ENCODE results near the gene POLD2.
A peak's percentile ranks its signal among the peaks of the same experiment; 100 is the strongest.

POLD2 gene

GRCh38 chr7:44103566-44103922 lies 19.8 kb downstream of the POLD2 start:
- no peak for DNase-seq (ENCODE audit: insufficient read length, low spot score)
- FAIRE-seq: no peak

GRCh38 chr7:44102846-44103565 lies 20.3 kb downstream of the POLD2 start:
- no peak for DNase-seq (ENCODE audit: insufficient read length, low spot score)
- no peak for FAIRE-seq

DNA sequence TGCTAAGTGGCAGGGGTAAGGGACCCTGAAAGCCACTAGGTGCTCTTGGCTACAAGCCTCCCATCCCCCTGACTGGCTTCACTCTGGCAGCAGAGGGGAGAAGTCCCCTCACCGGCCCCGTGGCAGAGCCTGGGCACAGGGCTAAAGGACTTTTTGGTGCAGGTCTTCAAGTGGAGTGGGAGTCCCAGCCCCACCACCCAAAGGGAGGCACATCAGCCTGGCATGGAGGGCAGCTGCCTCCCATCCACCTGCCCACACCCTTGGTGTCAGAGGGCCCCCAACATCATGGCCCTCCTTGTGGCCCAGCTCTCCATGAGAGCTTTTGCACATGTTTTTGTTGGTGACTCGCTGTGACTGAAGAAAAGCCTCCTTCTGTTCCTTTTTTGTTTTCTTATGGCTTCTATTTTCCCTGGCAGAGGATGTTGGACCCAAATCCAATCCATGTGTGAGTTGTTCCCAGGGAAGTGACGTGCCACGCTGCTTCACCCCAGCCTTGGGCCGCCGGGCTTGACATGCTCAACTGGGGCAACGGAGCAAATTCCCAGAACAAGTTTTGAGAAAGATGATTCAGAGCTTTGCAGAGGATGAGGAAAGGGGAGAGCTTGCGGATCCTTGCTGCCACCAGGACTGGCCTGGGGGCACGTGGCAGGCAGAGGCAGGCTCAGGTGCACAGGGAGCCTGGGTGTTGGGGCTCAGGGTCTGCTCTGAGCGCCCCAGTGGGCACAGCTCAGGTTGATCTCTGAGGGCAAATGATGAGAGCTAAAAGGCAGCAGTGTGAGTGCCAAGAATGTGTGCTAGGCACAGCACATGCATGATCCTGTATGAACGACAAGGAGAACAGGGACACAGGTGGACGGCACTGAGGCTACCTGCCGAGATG lies 21.1 kb downstream of the POLD2 start:
- DNase-seq (ENCODE audit: insufficient read length, low spot score) (no peak), FAIRE-seq (no peak)

DNA sequence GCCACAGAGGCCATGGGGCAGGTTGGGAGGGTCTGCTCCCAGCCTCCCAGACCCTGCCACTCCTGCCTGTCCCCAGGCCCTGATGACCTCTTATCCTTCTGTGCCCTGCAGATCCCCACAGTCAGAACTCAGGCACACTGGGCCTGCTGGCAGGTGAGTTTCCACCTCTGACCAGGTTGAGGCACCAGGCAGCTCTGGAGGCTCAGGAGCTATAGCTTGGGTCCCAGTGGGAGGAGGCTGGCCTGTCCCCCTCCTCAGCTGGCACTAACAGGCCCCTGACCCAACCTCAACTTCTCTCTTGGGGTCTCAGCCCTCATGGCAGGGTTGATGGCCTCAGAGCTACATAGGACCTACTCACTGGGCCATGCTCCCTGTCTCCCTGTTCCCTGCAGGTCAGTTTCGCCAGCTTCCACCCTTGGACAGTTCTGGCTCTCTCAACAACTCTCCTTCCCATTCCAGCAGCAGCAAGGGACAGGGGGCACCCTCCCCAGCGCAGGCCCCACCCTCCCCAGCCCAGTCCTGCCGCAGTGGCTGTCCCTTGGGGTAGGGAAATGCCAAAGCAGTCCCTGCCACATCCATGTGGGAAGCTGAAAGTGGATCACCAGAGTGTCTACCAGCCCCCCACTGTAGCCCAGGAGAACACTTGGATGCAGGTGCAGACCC lies 21.9 kb downstream of the POLD2 start:
- no peak for FAIRE-seq
- DNase-seq (ENCODE audit: insufficient read length, low spot score): no peak

GRCh38 chr7:44100458-44101302 lies 22.7 kb downstream of the POLD2 start:
- no peak for DNase-seq (ENCODE audit: insufficient read length, low spot score)
- peak; percentile 4 for FAIRE-seq

- no peak for FAIRE-seq
- DNase-seq (ENCODE audit: insufficient read length, low spot score): no peak
Measured at GRCh38 chr7:44099669-44100068, 23.7 kb downstream of the POLD2 start.

GRCh38 chr7:44098092-44099068 lies 25.0 kb downstream of the POLD2 start:
- no peak for DNase-seq (ENCODE audit: insufficient read length, low spot score)
- FAIRE-seq: no peak

- DNase-seq (ENCODE audit: insufficient read length, low spot score) (no peak), FAIRE-seq (no peak)
Measured at GRCh38 chr7:44097064-44097932, 26.1 kb downstream of the POLD2 start.

DNA sequence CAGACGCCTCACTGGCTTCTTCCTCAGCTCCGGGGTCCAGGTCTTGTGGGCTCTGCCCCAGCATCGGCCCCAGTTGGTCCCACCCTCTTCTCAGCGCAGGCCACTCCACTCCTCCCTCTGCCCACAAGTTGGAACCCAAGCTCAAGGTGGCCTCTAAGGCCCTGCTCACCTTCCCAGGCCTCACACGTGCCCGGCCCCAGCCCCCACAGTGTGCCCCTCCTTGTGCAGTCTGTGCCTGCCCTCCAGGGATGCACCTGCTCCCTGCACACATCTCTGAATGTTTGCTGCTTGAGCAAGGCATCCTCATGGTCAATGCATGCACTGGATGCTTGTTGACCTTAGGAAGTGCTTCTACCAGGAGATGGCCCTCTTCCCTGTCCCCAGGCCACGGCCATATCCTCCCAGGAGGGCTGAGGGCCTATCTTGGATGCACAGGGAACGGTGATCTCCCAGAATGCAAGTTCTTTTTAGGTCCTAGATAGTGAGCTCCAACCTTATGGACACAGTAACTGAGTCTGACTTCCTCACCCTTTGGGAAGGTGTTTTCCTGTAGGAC lies 26.9 kb downstream of the POLD2 start:
- FAIRE-seq: no peak
- no peak for DNase-seq (ENCODE audit: insufficient read length, low spot score)

- no peak for FAIRE-seq
- no peak for DNase-seq (ENCODE audit: insufficient read length, low spot score)
Measured at GRCh38 chr7:44095781-44096180, 27.6 kb downstream of the POLD2 start.

GRCh38 chr7:44094883-44095592 lies 28.3 kb downstream of the POLD2 start:
- FAIRE-seq (no peak), DNase-seq (ENCODE audit: insufficient read length, low spot score) (no peak)

- DNase-seq (ENCODE audit: insufficient read length, low spot score): no peak
- no peak for FAIRE-seq
Measured at GRCh38 chr7:44094365-44094764, 29.0 kb downstream of the POLD2 start.

DNA sequence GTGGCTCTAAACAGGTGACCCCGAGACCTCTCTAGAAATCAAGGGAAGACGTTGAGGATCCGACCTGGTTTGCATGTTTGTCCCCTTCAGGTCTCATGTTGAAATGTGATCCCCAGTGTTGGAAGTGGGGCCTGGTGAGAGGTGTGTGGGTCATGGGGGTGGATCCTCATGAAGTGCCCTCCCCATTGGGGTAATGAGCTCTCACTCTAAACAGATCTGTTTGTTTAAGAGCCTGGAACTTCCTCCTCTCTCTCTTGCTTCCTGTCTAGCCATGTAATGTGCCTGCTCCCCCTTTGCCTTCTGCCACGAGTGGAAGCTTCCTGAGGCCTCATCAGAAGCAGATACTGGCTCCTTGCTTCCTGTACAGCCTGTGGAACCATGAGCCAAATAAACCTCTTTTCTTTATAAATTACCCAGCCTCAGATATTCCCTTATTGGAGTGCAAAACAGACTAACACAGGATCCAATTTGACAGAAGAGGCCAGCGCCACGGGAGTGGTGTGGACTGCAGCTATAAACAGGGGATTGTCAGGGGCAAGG lies 30.2 kb downstream of the POLD2 start:
- FAIRE-seq (no peak), DNase-seq (ENCODE audit: insufficient read length, low spot score) (no peak)

DNA sequence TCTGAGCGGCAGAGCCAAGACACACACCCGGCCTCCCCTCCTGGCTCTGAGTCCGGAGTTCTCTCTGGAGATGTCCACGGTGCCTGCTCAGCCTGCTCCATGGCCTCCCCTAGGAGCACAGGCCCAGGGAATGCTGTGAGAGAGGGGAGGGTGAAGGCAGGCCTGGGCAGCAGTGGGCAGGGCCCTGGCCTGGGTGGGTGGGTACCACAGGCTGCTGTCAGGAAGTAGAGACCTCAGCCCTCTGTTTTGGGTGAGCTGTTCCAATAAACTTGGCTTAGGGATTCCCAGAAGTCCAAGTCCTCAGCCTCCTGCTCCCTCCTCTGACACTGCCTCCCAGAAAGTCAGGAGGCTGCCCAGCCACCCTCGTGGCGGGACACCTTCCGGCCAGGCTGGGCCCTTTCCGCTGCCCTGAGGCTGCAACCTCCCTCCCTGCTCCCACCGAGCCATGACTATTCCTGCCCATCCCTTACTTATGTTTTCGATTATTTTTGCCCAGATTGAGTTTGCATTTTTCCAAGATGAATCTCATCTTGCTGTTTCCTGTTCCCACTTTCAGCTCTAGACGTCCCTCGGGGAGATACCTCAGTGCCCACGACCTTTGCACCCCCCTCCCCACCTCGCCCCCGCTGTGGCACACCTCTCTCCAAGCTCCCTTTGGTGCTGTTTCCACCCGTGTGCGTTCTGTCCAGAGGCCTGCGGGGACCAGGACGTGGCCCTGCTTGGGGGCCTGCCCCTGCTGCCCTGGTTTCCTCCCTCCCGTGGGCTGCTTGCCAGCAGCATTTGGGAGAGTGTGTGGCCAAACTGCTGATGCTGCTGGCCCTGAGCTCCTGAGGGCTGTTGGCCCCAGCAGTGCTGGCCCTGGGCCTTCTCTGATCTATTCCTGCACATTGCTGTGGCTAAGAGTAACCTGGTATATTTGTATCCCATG lies 35.2 kb downstream of the POLD2 start:
- FAIRE-seq: peak; percentile 57

DNA sequence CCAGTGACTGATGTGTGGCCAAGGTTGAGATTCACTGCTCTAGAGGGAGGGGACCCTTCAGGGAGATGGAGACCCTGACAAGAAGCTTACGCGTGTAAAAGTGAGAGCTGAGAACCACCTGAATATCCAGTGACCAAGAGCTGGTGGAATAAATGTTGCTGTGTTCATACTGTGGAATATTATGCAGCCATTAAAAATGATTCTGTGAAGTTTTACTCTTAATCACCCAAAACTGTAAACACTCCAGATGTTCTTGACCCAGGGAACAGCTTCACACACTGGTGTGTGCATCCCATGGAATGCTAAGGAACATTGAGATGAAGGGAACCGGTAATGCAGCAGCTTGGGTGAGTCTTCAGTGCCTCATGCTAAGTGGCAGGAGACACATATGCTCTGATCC lies 36.7 kb downstream of the POLD2 start:
- FAIRE-seq (no peak), DNase-seq (ENCODE audit: insufficient read length, low spot score) (no peak)

More for the DNA sequence above, 35.2 kb downstream of the POLD2 start:
- DNase-seq (ENCODE audit: insufficient read length, low spot score): peak; percentile 54

GRCh38 chr7:44085546-44085945 lies 37.8 kb downstream of the POLD2 start:
- DNase-seq (ENCODE audit: insufficient read length, low spot score) (no peak), FAIRE-seq (no peak)

All from HTR-8/SVneo (cell line).